ENCODE data around the gene PPP2R3A.
A peak's percentile ranks its signal among the peaks of the same experiment; 100 is the strongest.

The PPP2R3A gene

GRCh38 chr3:136038668-136039067 is 73.1 kb downstream of the PPP2R3A start:
- DNase-seq (ENCODE audit: insufficient read length) (no peak), FAIRE-seq (no peak)
- no peak for TF ChIP-seq TAF1 (IDR thresholded peaks at IDR 0.05; ENCODE audit: borderline replicate concordance, low read depth, low read length)
- no peak for TF ChIP-seq POLR2AphosphoS5 (IDR thresholded peaks at IDR 0.05; ENCODE audit: low read depth, low read length)
- no peak for TF ChIP-seq POLR2A (IDR thresholded peaks at IDR 0.05; ENCODE audit: low read depth, low read length)

- FAIRE-seq: no peak
- DNase-seq (ENCODE audit: insufficient read length): peak; percentile 9
- TF ChIP-seq POLR2AphosphoS5 (IDR thresholded peaks at IDR 0.05; ENCODE audit: low read depth, low read length): no peak
- TF ChIP-seq POLR2A (IDR thresholded peaks at IDR 0.05; ENCODE audit: low read depth, low read length): no peak
- TF ChIP-seq TAF1 (IDR thresholded peaks at IDR 0.05; ENCODE audit: borderline replicate concordance, low read depth, low read length): no peak
Observed at GRCh38 chr3:136042608-136043221, 77.2 kb downstream of the PPP2R3A start.

- TF ChIP-seq POLR2A (IDR thresholded peaks at IDR 0.05; ENCODE audit: low read depth, low read length) (no peak), TAF1 (IDR thresholded peaks at IDR 0.05; ENCODE audit: borderline replicate concordance, low read depth, low read length) (no peak), POLR2AphosphoS5 (IDR thresholded peaks at IDR 0.05; ENCODE audit: low read depth, low read length) (no peak)
- DNase-seq (ENCODE audit: insufficient read length): no peak
- FAIRE-seq: no peak
Observed at GRCh38 chr3:136044980-136045745, 79.6 kb downstream of the PPP2R3A start.

GRCh38 chr3:136048068-136048467 is 82.5 kb downstream of the PPP2R3A start:
- no peak for FAIRE-seq
- TF ChIP-seq POLR2A (IDR thresholded peaks at IDR 0.05; ENCODE audit: low read depth, low read length) (no peak), TAF1 (IDR thresholded peaks at IDR 0.05; ENCODE audit: borderline replicate concordance, low read depth, low read length) (no peak), POLR2AphosphoS5 (IDR thresholded peaks at IDR 0.05; ENCODE audit: low read depth, low read length) (no peak)
- no peak for DNase-seq (ENCODE audit: insufficient read length)

- DNase-seq (ENCODE audit: insufficient read length) (no peak), FAIRE-seq (no peak)
- no peak for TF ChIP-seq POLR2AphosphoS5 (IDR thresholded peaks at IDR 0.05; ENCODE audit: low read depth, low read length)
- no peak for TF ChIP-seq TAF1 (IDR thresholded peaks at IDR 0.05; ENCODE audit: borderline replicate concordance, low read depth, low read length)
- no peak for TF ChIP-seq POLR2A (IDR thresholded peaks at IDR 0.05; ENCODE audit: low read depth, low read length)
Observed at GRCh38 chr3:136050250-136050649, 84.7 kb downstream of the PPP2R3A start.

- no peak for FAIRE-seq
- TF ChIP-seq POLR2A (IDR thresholded peaks at IDR 0.05; ENCODE audit: low read depth, low read length) (no peak), POLR2AphosphoS5 (IDR thresholded peaks at IDR 0.05; ENCODE audit: low read depth, low read length) (no peak), TAF1 (IDR thresholded peaks at IDR 0.05; ENCODE audit: borderline replicate concordance, low read depth, low read length) (no peak)
- DNase-seq (ENCODE audit: insufficient read length): no peak
Observed at GRCh38 chr3:136055491-136055890, 90.0 kb downstream of the PPP2R3A start.

GRCh38 chr3:136067211-136067610 is 101.7 kb downstream of the PPP2R3A start:
- FAIRE-seq: no peak
- DNase-seq (ENCODE audit: insufficient read length): no peak
- TF ChIP-seq POLR2A (IDR thresholded peaks at IDR 0.05; ENCODE audit: low read depth, low read length) (no peak), TAF1 (IDR thresholded peaks at IDR 0.05; ENCODE audit: borderline replicate concordance, low read depth, low read length) (no peak), POLR2AphosphoS5 (IDR thresholded peaks at IDR 0.05; ENCODE audit: low read depth, low read length) (no peak)

- DNase-seq (ENCODE audit: insufficient read length): no peak
Observed at GRCh38 chr3:136068708-136069107, 103.2 kb downstream of the PPP2R3A start.

GRCh38 chr3:136069933-136070332 is 104.4 kb downstream of the PPP2R3A start:
- TF ChIP-seq TAF1 (IDR thresholded peaks at IDR 0.05; ENCODE audit: borderline replicate concordance, low read depth, low read length): no peak
- no peak for TF ChIP-seq POLR2AphosphoS5 (IDR thresholded peaks at IDR 0.05; ENCODE audit: low read depth, low read length)
- no peak for TF ChIP-seq POLR2A (IDR thresholded peaks at IDR 0.05; ENCODE audit: low read depth, low read length)
- FAIRE-seq (no peak), DNase-seq (ENCODE audit: insufficient read length) (no peak)

More at GRCh38 chr3:136068708-136069107, 103.2 kb downstream of the PPP2R3A start:
- FAIRE-seq: peak; percentile 42
- no peak for TF ChIP-seq TAF1 (IDR thresholded peaks at IDR 0.05; ENCODE audit: borderline replicate concordance, low read depth, low read length)
- no peak for TF ChIP-seq POLR2A (IDR thresholded peaks at IDR 0.05; ENCODE audit: low read depth, low read length)
- TF ChIP-seq POLR2AphosphoS5 (IDR thresholded peaks at IDR 0.05; ENCODE audit: low read depth, low read length): no peak

- no peak for TF ChIP-seq POLR2A (IDR thresholded peaks at IDR 0.05; ENCODE audit: low read depth, low read length)
- TF ChIP-seq POLR2AphosphoS5 (IDR thresholded peaks at IDR 0.05; ENCODE audit: low read depth, low read length): no peak
- no peak for TF ChIP-seq TAF1 (IDR thresholded peaks at IDR 0.05; ENCODE audit: borderline replicate concordance, low read depth, low read length)
- DNase-seq (ENCODE audit: insufficient read length): no peak
- FAIRE-seq: no peak
Observed at GRCh38 chr3:136070334-136070733, 104.8 kb downstream of the PPP2R3A start.

- DNase-seq (ENCODE audit: insufficient read length) (no peak), FAIRE-seq (peak; percentile 83)
- TF ChIP-seq TAF1 (IDR thresholded peaks at IDR 0.05; ENCODE audit: borderline replicate concordance, low read depth, low read length): no peak
- no peak for TF ChIP-seq POLR2AphosphoS5 (IDR thresholded peaks at IDR 0.05; ENCODE audit: low read depth, low read length)
- TF ChIP-seq POLR2A (IDR thresholded peaks at IDR 0.05; ENCODE audit: low read depth, low read length): no peak
Observed at GRCh38 chr3:136070953-136071949, 105.7 kb downstream of the PPP2R3A start.

Data from GM12892 (cell line).